ENCODE measurements around the gene EFS. TPM values are rescaled to one million over a fixed set of nuclear protein-coding genes. Genes with fewer than 3 reads are reported as not detected.

The EFS gene
- total and polyA plus RNA-seq, 10 of the 15 experiments (the other 5 are each of a cell fraction or from before 2014, with no cell fraction given) = 0.08 TPM; not detected in 9

GRCh38 chr14:23378612-23379220, 13.7 kb upstream of the EFS start:
- ATAC-seq (no peak), DNase-seq (ENCODE audit: low read depth, low spot score) (no peak), FAIRE-seq (no peak)
- RAD21 ChIA-PET (ENCODE audit: unreplicated experiment) = interaction anchor here (2.3 kb wide), 1 partner anchor 51 kb away, joined by 5 read pairs; no protein-coding TSS in a partner anchor
- Histone ChIP-seq H3K27ac (ENCODE audit: control insufficient read depth, insufficient read depth) (no peak overlapping the region), H3K9me3 (replicated peaks; ENCODE audit: control insufficient read depth, insufficient read depth, low read length) (no peaks in the 10 kb centered on the region), H3K36me3 (ENCODE audit: control insufficient read depth in 2 of 2, insufficient read depth in 2 of 2, low read length in 1 of 2) (no peaks in the 10 kb centered on the region), H3K4me3 (no peak overlapping the region), H3K4me1 (ENCODE audit: control insufficient read depth, insufficient read depth, low read length) (no peaks in the 10 kb centered on the region), H2AFZ (ENCODE audit: control insufficient read depth, low read depth, low read length) (no peak overlapping the region), H4K20me1 (ENCODE audit: control insufficient read depth, insufficient read depth) (no peaks in the 10 kb centered on the region), H3K27me3 (replicated peaks in 1 of 2; ENCODE audit: control insufficient read depth in 2 of 2, insufficient read depth in 2 of 2, low read length in 1 of 2) (no peaks in the 10 kb centered on the region; a peak in 1 of 4 replicates), H3K79me2 (ENCODE audit: control insufficient read depth, insufficient read depth, low read length) (no peaks in the 10 kb centered on the region), H3K4me2 (ENCODE audit: control insufficient read depth, insufficient read depth) (no peak overlapping the region), H3K9ac (ENCODE audit: control insufficient read depth, insufficient read depth, low read length) (no peak overlapping the region)
- TF ChIP-seq IRF4 (IDR thresholded peaks at IDR 0.05; ENCODE audit: low read depth, low read length) = no peak
- no peak for TF ChIP-seq SIN3A (IDR thresholded peaks at IDR 0.05; ENCODE audit: low read depth, low read length)
- no peak for TF ChIP-seq MEF2B (IDR thresholded peaks at IDR 0.05; ENCODE audit: partially characterized antibody, poor library complexity, severe bottlenecking)
- no peak for TF ChIP-seq IRF5 (IDR thresholded peaks at IDR 0.05; ENCODE audit: borderline replicate concordance)
- no peak for TF ChIP-seq CREM (IDR thresholded peaks at IDR 0.05; ENCODE audit: low read depth)
- TF ChIP-seq MTA3 (IDR thresholded peaks at IDR 0.05; ENCODE audit: borderline replicate concordance, low read length) = no peak
- TF ChIP-seq EP300 (IDR thresholded peaks at IDR 0.05; ENCODE audit: borderline replicate concordance in 1 of 2, control insufficient read depth in 1 of 2, low read depth in 2 of 2, low read length in 2 of 2) = no peak
- no peak for TF ChIP-seq KDM1A (IDR thresholded peaks at IDR 0.05; ENCODE audit: borderline replicate concordance)
- no peak for TF ChIP-seq BHLHE40 (IDR thresholded peaks at IDR 0.05; ENCODE audit: borderline replicate concordance in 1 of 2, low read depth in 2 of 2, low read length in 1 of 2)
- no peak for TF ChIP-seq SKIL (IDR thresholded peaks at IDR 0.05; ENCODE audit: low read depth, poor library complexity, severe bottlenecking)
- TF ChIP-seq NR2C1 (IDR thresholded peaks at IDR 0.05) = no peak
- TF ChIP-seq SREBF2 (IDR thresholded peaks at IDR 0.05; ENCODE audit: low read length) = no peak
- TF ChIP-seq CHD4 (IDR thresholded peaks at IDR 0.05) = no peak
- TF ChIP-seq TCF12 (IDR thresholded peaks at IDR 0.05; ENCODE audit: low read depth, low read length) = no peak
- TF ChIP-seq LARP7 (IDR thresholded peaks at IDR 0.05) = no peak
- TF ChIP-seq NBN (IDR thresholded peaks at IDR 0.05) = no peak
- TF ChIP-seq E4F1 (IDR thresholded peaks at IDR 0.05; ENCODE audit: borderline replicate concordance, partially characterized antibody) = no peak
- TF ChIP-seq ZNF24 (IDR thresholded peaks at IDR 0.05) = no peak
- TF ChIP-seq TCF7 (IDR thresholded peaks at IDR 0.05; ENCODE audit: borderline replicate concordance) = no peak
- TF ChIP-seq ZNF622 (IDR thresholded peaks at IDR 0.05) = no peak
- BruUV-seq (replicated peaks) = no TSS peak
- POLR2A ChIA-PET = no interaction called here
- intact Hi-C loops (cut with micrococcal nuclease; ENCODE audit: unreplicated experiment) (no loop called here), in situ Hi-C loops (cut with MboI) (no loop called here)
- SMC1A ChIA-PET (ENCODE audit: uncharacterized antibody, unreplicated experiment) = interaction anchor here (1.1 to 2.1 kb wide), 2 partner anchors 115 to 258 kb away, joined by 5 to 11 read pairs; no protein-coding TSS in a partner anchor
- CTCF ChIA-PET = interaction anchor here (0.6 to 5.7 kb wide), 8 partner anchors 19 to 310 kb away, joined by 3 to 52 read pairs (median 4); partner anchors contain the start of gene CEBPE
- 29% methylated on average over 11 of the region's 11 CpGs for WGBS (ENCODE audit: insufficient coverage, insufficient replicate concordance, low lambda C conversion rate, missing lambda C conversion rate)
